Measurements from ENCODE around the gene KIF17.

The KIF17 gene

GRCh38 chr1:20634594-20635084 is 83.2 kb downstream of the KIF17 start:
- DNase-seq (ENCODE audit: extremely low spot score, insufficient read length, low read depth) (no peak), FAIRE-seq (no peak)

GRCh38 chr1:20634065-20634593 is 83.7 kb downstream of the KIF17 start:
- FAIRE-seq (peak; percentile 59), DNase-seq (ENCODE audit: extremely low spot score, insufficient read length, low read depth) (no peak)

GRCh38 chr1:20633190-20634064 is 84.4 kb downstream of the KIF17 start, which contains the start of gene PINK1:
Gene PINK1, plus strand, starts transcription at chr1:20633458. Its CDS starts 91 bp downstream, at chr1:20633549.
- DNase-seq (ENCODE audit: extremely low spot score, insufficient read length, low read depth) = peak; percentile 79
- peak; percentile 21 for FAIRE-seq

GRCh38 chr1:20632386-20632785 is 85.4 kb downstream of the KIF17 start:
- FAIRE-seq = no peak
- no peak for DNase-seq (ENCODE audit: extremely low spot score, insufficient read length, low read depth)

GRCh38 chr1:20630729-20631128 is 87.1 kb downstream of the KIF17 start:
- DNase-seq (ENCODE audit: extremely low spot score, insufficient read length, low read depth) (no peak), FAIRE-seq (no peak)

GRCh38 chr1:20626524-20626923 is 91.3 kb downstream of the KIF17 start:
- no peak for FAIRE-seq
- no peak for DNase-seq (ENCODE audit: extremely low spot score, insufficient read length, low read depth)

- FAIRE-seq = no peak
- no peak for DNase-seq (ENCODE audit: extremely low spot score, insufficient read length, low read depth)
These were observed 91.7 kb downstream of the KIF17 start for GRCh38 chr1:20626098-20626427.

GRCh38 chr1:20625176-20626097 is 92.4 kb downstream of the KIF17 start:
- DNase-seq (ENCODE audit: extremely low spot score, insufficient read length, low read depth) (no peak), FAIRE-seq (no peak)

- DNase-seq (ENCODE audit: extremely low spot score, insufficient read length, low read depth) = no peak
- no peak for FAIRE-seq
These were observed 93.1 kb downstream of the KIF17 start for GRCh38 chr1:20624709-20625108.

- DNase-seq (ENCODE audit: extremely low spot score, insufficient read length, low read depth) (no peak), FAIRE-seq (no peak)
These were observed 96.8 kb downstream of the KIF17 start for GRCh38 chr1:20621012-20621411.

- DNase-seq (ENCODE audit: extremely low spot score, insufficient read length, low read depth) (no peak), FAIRE-seq (no peak)
These were observed 97.8 kb downstream of the KIF17 start for GRCh38 chr1:20619999-20620398.

- FAIRE-seq = no peak
- no peak for DNase-seq (ENCODE audit: extremely low spot score, insufficient read length, low read depth)
These were observed 99.3 kb downstream of the KIF17 start for GRCh38 chr1:20618550-20618949.

- no peak for DNase-seq (ENCODE audit: extremely low spot score, insufficient read length, low read depth)
These were observed 100.8 kb downstream of the KIF17 start for GRCh38 chr1:20616847-20617487.

GRCh38 chr1:20615946-20616846 is 101.6 kb downstream of the KIF17 start:
- FAIRE-seq (no peak), DNase-seq (ENCODE audit: extremely low spot score, insufficient read length, low read depth) (no peak)

More at GRCh38 chr1:20616847-20617487, 100.8 kb downstream of the KIF17 start:
- no peak for FAIRE-seq

- FAIRE-seq = no peak
- no peak for DNase-seq (ENCODE audit: extremely low spot score, insufficient read length, low read depth)
These were observed 103.7 kb downstream of the KIF17 start for GRCh38 chr1:20614131-20614579.

All from GM18507 (cell line).